HL-60 (cell line): Measurements from ENCODE around the gene SBSN.

Experiments
- DNase-seq, 2 experiments: peaks; one replicate each; pipeline ENCODE4 v3.0.0-alpha.2; 2010 to 2020; ENCODE audit warnings: low read depth in 1 of 2, low spot score in 1 of 2
- H3K27ac ChIP-seq: fragments of 250-450 bp; sonication (Bioruptor Pico); replicated peaks from 2 replicates; pipeline ENCODE4 v1.5.1; 2020; ENCODE audit warnings: mild to moderate bottlenecking, moderate library complexity
- H3K27me3 ChIP-seq: fragments of 250-450 bp; sonication (Bioruptor Pico); 2 replicates; pipeline ENCODE4 v1.5.1; 2021; ENCODE audit warnings: mild to moderate bottlenecking, moderate library complexity; ENCODE audit not compliant: insufficient read depth, poor library complexity, severe bottlenecking
- H3K4me3 ChIP-seq: replicated peaks from 2 replicates; pipeline ENCODE4 v1.5.1; 2011; ENCODE audit warnings: mild to moderate bottlenecking, control low read depth, low read length; ENCODE audit not compliant: insufficient read depth
- GABPA ChIP-seq: IDR thresholded peaks from 2 replicates; pipeline ENCODE4 v1.6.1; 2012; ENCODE audit warnings: low read depth
- POLR2AphosphoS5 ChIP-seq: IDR thresholded peaks from 2 replicates; pipeline ENCODE4 v1.6.1; 2012; ENCODE audit warnings: low read depth
- REST ChIP-seq: IDR thresholded peaks from 2 replicates; pipeline ENCODE4 v1.6.1; 2012; ENCODE audit warnings: low read depth; ENCODE audit not compliant: insufficient replicate concordance
- SPI1 ChIP-seq: IDR thresholded peaks from 2 replicates; pipeline ENCODE4 v1.6.1; 2012; ENCODE audit warnings: low read depth, mild to moderate bottlenecking, borderline replicate concordance
- TF ChIP-seq, protein P1 (sequence below): IDR thresholded peaks from one replicate; pipeline ENCODE4 v1.5.1; 2011; ENCODE audit warnings: low read length, control low read depth, inconsistent platforms; ENCODE audit not compliant: insufficient read depth

The SBSN gene

DNA sequence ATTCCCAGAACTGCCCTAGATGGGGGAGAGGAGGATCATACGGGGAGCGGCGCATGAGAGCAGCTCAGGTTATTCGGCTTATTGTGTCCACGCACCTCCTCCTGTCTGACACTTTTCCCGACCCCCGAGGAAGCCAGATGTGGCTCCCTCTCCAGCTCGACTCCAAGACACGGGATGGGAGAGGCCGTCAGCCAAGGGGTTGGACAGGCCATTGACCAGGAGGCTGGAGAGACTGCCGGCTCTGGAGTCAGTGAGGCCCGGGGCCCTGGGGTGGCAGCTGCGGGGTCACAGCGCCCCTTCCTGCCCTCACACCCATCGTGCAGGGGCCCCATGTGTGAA lies 17.5 kb downstream of the SBSN start:
- peaks cover 50% of the 10 kb centered on the region for H3K27me3 ChIP-seq
- no peak overlapping the region for H3K4me3 ChIP-seq
- no peak for DNase-seq
- TF ChIP-seq, protein P1, sequence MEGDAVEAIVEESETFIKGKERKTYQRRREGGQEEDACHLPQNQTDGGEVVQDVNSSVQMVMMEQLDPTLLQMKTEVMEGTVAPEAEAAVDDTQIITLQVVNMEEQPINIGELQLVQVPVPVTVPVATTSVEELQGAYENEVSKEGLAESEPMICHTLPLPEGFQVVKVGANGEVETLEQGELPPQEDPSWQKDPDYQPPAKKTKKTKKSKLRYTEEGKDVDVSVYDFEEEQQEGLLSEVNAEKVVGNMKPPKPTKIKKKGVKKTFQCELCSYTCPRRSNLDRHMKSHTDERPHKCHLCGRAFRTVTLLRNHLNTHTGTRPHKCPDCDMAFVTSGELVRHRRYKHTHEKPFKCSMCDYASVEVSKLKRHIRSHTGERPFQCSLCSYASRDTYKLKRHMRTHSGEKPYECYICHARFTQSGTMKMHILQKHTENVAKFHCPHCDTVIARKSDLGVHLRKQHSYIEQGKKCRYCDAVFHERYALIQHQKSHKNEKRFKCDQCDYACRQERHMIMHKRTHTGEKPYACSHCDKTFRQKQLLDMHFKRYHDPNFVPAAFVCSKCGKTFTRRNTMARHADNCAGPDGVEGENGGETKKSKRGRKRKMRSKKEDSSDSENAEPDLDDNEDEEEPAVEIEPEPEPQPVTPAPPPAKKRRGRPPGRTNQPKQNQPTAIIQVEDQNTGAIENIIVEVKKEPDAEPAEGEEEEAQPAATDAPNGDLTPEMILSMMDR: no peak
- TF ChIP-seq POLR2AphosphoS5 (no peak), GABPA (no peak), REST (no peak), SPI1 (no peak)
- H3K27ac ChIP-seq: no peak overlapping the region

DNA sequence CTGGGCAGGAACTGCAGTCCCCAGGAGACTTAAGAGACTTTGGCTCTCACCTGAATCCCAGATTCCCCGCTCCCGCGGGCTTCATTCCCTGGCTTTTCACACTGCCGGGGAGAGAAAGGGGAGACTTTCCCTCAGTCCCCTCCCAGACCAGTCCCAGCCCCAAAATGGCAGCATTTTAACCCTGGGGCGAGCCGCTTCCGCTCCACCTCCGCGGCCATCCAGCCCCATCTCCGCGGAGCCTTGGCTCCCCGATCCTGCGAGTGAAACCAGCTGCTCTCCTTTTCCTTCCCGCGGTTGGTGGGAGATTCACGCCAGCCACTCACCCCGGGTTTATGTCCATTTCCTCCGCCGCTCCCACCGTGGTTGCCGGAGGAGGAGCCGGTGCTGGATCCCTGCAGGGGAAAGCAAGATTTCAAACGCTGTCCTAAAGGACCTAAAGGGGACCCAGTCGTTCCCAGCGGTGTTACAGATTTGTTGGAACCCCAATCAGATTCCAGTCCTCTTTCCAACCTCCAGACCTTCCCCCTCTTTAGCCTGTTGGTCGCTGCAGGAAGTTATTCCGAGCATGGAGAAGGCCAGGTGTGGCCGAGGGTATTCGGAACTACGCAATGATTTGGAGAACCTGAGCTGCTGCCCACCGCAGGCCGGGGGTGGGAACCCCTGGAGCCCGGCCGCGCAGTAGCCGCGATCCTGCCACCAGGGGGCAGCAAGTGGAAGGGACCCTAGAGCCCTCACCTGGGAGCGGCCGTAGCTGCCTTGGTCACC lies 18.1 kb downstream of the SBSN start:
- Histone ChIP-seq H3K27me3 (peaks cover 51% of the 10 kb centered on the region), H3K4me3 (no peak overlapping the region), H3K27ac (no peak overlapping the region)
- TF ChIP-seq, protein P1: peak; percentile 69
- TF ChIP-seq POLR2AphosphoS5: no peak
- DNase-seq: peak; percentile 20 to 34

DNA sequence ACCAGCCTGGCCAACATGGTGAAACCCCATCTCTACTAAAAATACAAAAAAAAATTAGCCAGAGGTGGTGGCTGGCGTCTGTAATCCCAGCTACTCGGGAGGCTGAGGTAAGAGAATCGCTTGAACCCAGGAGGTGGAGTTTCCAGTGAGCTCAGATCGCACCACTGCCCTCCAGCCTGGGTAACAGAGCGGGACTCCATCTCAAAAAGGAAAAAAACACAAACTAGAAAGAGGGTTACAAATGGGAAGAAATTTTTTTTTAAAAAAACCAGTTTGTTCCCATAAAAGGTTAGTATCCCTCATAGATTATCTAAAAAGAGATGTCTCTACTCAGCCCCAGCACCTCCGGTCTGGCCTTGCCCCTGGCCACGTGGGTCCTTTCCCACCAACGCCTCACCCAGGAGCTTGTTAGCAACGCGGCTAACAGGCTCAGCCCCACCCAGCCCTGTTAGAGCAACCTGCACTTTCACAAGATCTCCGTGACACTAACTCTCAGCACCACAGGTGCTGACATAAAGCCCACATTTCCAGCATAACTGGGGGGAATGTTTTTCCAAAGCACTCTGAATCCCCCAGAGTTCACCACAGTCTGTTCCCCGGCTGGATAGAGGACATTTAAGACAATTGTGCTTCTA lies 19.0 kb downstream of the SBSN start:
- DNase-seq: no peak
- no peak for TF ChIP-seq REST
- TF ChIP-seq GABPA: no peak
- no peak overlapping the region for H3K4me3 ChIP-seq
- H3K27ac ChIP-seq: no peak overlapping the region
- H3K27me3 ChIP-seq: peaks cover 52% of the 10 kb centered on the region

- no peak for TF ChIP-seq GABPA
- TF ChIP-seq, protein P1: no peak
- no peak for TF ChIP-seq SPI1
- Histone ChIP-seq H3K27me3 (peaks cover 54% of the 10 kb centered on the region), H3K27ac (no peak overlapping the region), H3K4me3 (no peak overlapping the region)
- DNase-seq: no peak
These were observed 20.0 kb downstream of the SBSN start for GRCh38 chr19:35508129-35508528.
